Kidney tubule cell (primary cell): Measurements from ENCODE around the gene ZEB1.
A peak's percentile ranks its signal among the peaks of the same experiment; 100 is the strongest.
"Not testable (repeated sequence)": the region's sequence is repeated elsewhere in the genome, so short reads cannot be mapped to it uniquely, and the experiment has no call there.

Experiments
- DNase-seq: peaks from one replicate; pipeline ENCODE4 v3.0.0-alpha.2; 2018; ENCODE audit warnings: low spot score

Gene ZEB1

DNA sequence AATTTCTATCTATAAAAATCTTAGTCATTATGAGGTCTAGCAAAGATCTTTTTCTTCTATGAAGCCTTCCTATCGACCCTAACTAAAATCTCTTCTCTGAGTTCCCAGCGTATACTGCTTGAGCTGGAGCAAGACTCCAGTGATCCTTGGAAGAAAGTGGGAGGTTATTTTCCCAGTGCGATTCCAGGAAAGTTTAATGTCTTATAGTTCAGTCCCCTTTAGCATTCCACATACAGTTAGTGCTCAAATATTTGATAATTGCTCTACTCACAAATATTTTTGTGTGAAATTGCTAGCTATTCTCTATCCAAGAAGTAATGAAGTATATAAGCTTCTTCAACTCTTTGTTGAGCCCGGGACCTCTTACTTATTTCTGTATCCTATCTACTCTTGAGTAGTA, 47.7 kb downstream of the ZEB1 start:
- DNase-seq: no peak

- DNase-seq: no peak
These were observed 49.7 kb downstream of the ZEB1 start for GRCh38 chr10:31368724-31369123.

DNA sequence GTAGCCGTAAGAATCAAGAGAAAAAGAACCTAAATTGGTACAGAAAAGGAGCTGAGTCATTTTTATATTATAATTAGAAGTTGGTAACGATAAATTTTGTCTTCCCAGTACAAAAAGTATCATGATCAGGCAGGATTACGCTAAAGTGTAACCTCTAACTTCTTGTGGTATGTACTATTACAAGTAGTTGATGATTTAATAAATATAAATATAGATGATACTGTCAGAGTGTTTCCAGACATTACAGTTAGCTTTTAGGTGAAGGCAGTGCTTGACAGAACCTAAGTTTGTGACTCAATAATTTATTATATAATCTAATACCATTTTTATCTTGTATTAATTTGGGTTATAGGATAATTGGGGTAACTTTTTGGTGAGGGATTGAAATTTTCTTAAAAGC, 53.4 kb downstream of the ZEB1 start:
- DNase-seq: no peak

- DNase-seq: no peak
These were observed 55.2 kb downstream of the ZEB1 start for GRCh38 chr10:31374146-31374696.

- DNase-seq: no peak
These were observed 62.2 kb downstream of the ZEB1 start for GRCh38 chr10:31381171-31381570.

- no peak for DNase-seq
These were observed 62.8 kb downstream of the ZEB1 start for GRCh38 chr10:31381766-31382316.

GRCh38 chr10:31383810-31384588, 65.0 kb downstream of the ZEB1 start:
- no peak for DNase-seq

- no peak for DNase-seq
These were observed 65.6 kb downstream of the ZEB1 start for GRCh38 chr10:31384589-31384949.

DNA sequence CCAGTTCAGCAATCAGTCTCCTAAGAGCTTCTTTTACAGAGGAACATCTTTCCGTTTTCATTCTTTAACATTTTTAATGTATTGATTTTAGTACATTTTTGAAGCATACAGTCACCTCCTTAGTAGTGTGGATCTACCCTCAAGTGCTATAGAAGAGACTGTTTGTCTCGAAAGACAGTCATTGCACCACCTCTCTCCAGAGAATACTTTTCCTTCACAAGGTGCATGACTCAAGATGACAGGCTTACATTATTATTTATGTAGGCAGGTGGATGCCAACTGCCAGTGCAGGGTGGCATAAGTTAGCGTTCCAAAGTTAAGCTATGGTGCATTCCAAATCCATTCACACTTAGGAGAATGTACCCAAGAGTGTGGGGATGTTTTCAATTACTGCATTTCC, 71.8 kb downstream of the ZEB1 start:
- peak; percentile 24 for DNase-seq

DNA sequence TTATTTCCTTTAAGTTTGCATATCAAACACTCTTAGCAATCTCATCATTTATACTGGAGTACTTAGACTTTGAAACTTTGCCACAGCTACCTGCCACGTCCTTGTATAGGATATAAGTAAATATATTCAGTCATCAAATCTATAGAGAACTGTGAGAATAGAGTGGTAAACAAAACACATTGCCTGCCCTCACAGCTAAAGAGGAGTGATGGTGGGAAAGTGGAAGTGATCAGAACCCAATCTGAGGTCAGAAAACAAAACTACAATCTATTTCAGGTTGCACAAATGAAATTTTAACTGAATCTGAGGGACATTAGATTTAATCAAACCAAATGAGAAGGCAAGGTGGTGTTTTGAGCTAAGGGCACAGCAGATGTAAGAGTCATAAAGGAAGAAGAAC, 74.8 kb downstream of the ZEB1 start:
- DNase-seq: no peak

GRCh38 chr10:31395695-31396094, 76.7 kb downstream of the ZEB1 start:
- no peak for DNase-seq

- no peak for DNase-seq
These were observed 77.4 kb downstream of the ZEB1 start for GRCh38 chr10:31396376-31396775.

GRCh38 chr10:31397852-31398251, 78.8 kb downstream of the ZEB1 start:
- DNase-seq: no peak

DNA sequence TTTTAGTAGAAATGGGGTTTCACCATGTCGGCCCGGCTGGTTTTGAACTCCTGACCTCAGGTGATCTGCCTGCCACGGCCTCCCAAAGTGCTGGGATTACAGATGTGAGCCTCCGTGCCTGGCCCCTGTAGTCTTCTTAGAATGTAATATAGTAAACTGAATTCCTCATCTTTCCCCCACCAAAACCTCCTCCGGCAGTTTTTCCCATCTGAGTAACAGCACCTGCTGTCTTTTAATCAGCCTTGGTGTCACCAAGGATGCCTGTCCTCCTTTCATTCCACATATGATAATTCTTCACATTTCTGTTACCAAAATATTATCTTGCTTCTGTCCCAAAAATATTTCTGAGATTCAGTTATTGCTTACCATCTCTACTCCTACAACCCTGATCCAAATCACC, 80.2 kb downstream of the ZEB1 start:
- no peak for DNase-seq

GRCh38 chr10:31399631-31400030, 80.6 kb downstream of the ZEB1 start:
- no peak for DNase-seq

DNA sequence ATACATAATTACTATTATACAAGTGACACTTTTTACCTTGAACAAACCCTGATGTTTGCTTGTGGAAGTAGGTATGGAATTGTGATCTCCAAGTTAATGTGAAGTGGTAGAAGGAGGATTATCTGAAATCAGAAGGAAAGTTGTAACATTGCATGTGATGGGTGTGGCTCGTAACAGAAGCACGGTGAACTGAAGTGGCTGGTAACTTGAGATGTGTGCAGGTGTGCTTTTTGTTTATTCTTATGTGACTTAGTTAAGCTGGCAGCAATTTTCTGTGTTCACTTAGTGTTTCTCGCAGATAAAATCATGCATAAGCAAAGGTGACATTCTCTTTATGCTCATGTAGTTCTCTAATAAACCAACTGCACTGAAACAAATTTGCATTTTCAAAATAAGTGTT, 82.3 kb downstream of the ZEB1 start:
- DNase-seq: no peak

- peak; percentile 38 for DNase-seq
These were observed 85.6 kb downstream of the ZEB1 start for GRCh38 chr10:31404640-31405039.

- not testable (repeated sequence) for DNase-seq
These were observed 86.8 kb downstream of the ZEB1 start for GRCh38 chr10:31405829-31406228.

GRCh38 chr10:31412397-31412796, 93.4 kb downstream of the ZEB1 start:
- not testable (repeated sequence) for DNase-seq

DNA sequence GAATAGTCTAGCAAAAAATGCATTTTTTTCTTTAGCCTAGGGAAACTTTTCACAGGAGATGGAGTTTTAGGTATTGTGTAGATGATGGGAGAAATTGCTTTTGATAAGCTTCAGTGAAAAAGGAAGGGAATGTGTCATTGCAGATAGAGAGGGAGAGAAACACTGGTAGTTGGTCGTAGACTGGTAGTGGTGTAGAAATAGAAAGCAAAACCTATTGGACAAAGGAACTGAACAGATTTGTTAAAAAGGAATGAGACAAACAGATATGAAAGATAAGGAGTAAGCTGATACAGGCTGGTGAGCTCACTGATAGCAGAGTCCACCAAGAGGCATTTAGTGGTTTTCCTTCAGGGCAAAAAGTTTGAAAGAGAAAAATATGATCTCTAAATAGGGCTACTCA, 94.3 kb downstream of the ZEB1 start:
- DNase-seq: no peak

DNA sequence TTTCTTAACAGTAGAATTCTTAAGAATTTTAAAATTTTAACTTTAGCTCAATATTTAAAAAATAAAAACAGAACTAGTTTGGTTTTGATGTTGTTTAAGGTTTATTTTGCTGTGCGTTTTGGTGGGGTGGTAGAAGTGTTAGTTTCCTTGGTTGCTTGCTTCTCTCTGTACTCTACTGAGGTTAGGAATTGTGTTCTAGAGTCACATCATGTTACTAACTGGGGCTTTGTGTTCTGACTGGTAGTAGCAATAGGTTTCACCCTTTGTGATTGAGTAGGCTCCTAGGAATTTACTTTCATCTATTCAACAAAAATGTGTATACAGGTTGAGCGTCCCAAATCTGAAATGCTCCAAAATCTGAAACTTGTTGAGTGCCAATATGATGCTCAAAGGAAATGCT, 99.5 kb downstream of the ZEB1 start:
- no peak for DNase-seq

GRCh38 chr10:31419394-31420063, 100.5 kb downstream of the ZEB1 start:
- DNase-seq: peak; percentile 32

- no peak for DNase-seq
These were observed 102.3 kb downstream of the ZEB1 start for GRCh38 chr10:31421322-31421721.
